Measurements from ENCODE around the gene ICAM2.

GRCh38 chr17:63972796-63973195 lies 47.6 kb downstream of the ICAM2 start, which contains the start of gene SCN4A:
- no peak for TF ChIP-seq POLR2A (IDR thresholded peaks at IDR 0.05)
- TF ChIP-seq CTCF (IDR thresholded peaks at IDR 0.05): no peak
